NCI-H510A (cell line): ENCODE results near the gene FEV.

Source experiments
- DNase-seq: peaks from one replicate; lab custom pipeline; 2025; lab: John Stamatoyannopoulos, UW

The FEV gene

GRCh38 chr2:218979846-218980734 lies 4.9 kb downstream of the FEV start:
- peak; percentile 53 for DNase-seq

- no peak for DNase-seq
Measured at GRCh38 chr2:218975060-218975777, 9.8 kb downstream of the FEV start.

- DNase-seq, result no peak
Measured at GRCh38 chr2:218970894-218971293, 14.1 kb downstream of the FEV start.

GRCh38 chr2:218964041-218964771 lies 20.8 kb downstream of the FEV start:
- peak; percentile 77 for DNase-seq

- DNase-seq, result no peak
Measured at GRCh38 chr2:218963601-218964000, 21.4 kb downstream of the FEV start.

- peak; percentile 95 for DNase-seq
Measured at GRCh38 chr2:218962859-218963492, 22.0 kb downstream of the FEV start.

GRCh38 chr2:218961651-218962570 lies 23.1 kb downstream of the FEV start:
- peak; percentile 56 for DNase-seq

- DNase-seq, result no peak
Measured at GRCh38 chr2:218961229-218961628, 23.8 kb downstream of the FEV start.

GRCh38 chr2:218960309-218961165 lies 24.4 kb downstream of the FEV start:
- DNase-seq, result peak; percentile 19

- DNase-seq, result no peak
Measured at GRCh38 chr2:218959761-218960308, 25.1 kb downstream of the FEV start.

GRCh38 chr2:218959141-218959731 lies 25.7 kb downstream of the FEV start, which contains the start of gene CDK5R2:
TSS of gene CDK5R2 (plus strand) at chr2:218959666. CDS start at chr2:218959821, 155 bp downstream.
- DNase-seq, result peak; percentile 88

GRCh38 chr2:218958276-218958675 lies 26.7 kb downstream of the FEV start:
- DNase-seq, result no peak

- DNase-seq, result no peak
Measured at GRCh38 chr2:218957671-218958070, 27.3 kb downstream of the FEV start.

GRCh38 chr2:218956039-218956438 lies 28.9 kb downstream of the FEV start:
- no peak for DNase-seq

- DNase-seq, result no peak
Measured at GRCh38 chr2:218954541-218955300, 30.3 kb downstream of the FEV start.

- DNase-seq, result no peak
Measured at GRCh38 chr2:218953366-218953954, 31.5 kb downstream of the FEV start.

- DNase-seq, result no peak
Measured at GRCh38 chr2:218952160-218952559, 32.8 kb downstream of the FEV start.

GRCh38 chr2:218946621-218947020 lies 38.4 kb downstream of the FEV start:
- DNase-seq, result no peak
